DND-41 (cell line): Measurements from ENCODE around the gene ALPK3.

Source experiments
- ATAC-seq: fragments of 200-7000 bp; cut with Tn5 transposase; 3 replicates; pipeline ENCODE4 v1.9.1; 2021; ENCODE audit warnings: low read depth; ENCODE audit not compliant: insufficient read depth
- DNase-seq: peaks from one replicate; pipeline ENCODE4 v3.0.0-alpha.2; 2020
- H2AFZ ChIP-seq: 2 replicates; pipeline ENCODE4 v1.6.0; 2012; ENCODE audit warnings: low read depth, low read length
- H3K27ac ChIP-seq: 2 replicates; pipeline ENCODE4 v1.5.1; 2012; ENCODE audit warnings: low read length, inconsistent platforms
- H3K27me3 ChIP-seq: fragments of 200-600 bp; sonication (generic); 2 replicates; pipeline ENCODE4 v1.6.0; 2012; ENCODE audit warnings: low read length, mild to moderate bottlenecking, inconsistent platforms; ENCODE audit not compliant: insufficient read depth, poor library complexity
- H3K36me3 ChIP-seq: 2 replicates; pipeline ENCODE4 v1.5.1; 2012; ENCODE audit warnings: low read length, inconsistent platforms; ENCODE audit not compliant: insufficient read depth
- H3K4me1 ChIP-seq: 2 replicates; pipeline ENCODE4 v1.5.1; 2012; ENCODE audit warnings: mild to moderate bottlenecking, low read length; ENCODE audit not compliant: insufficient read depth
- H3K4me2 ChIP-seq: 2 replicates; pipeline ENCODE4 v1.6.0; 2012; ENCODE audit warnings: mild to moderate bottlenecking, moderate library complexity, low read length, inconsistent platforms; ENCODE audit not compliant: insufficient read depth
- H3K4me3 ChIP-seq, 2 experiments: fragments of 200-600 bp in 1 of 2; shearing (Covaris generic) in 1 of 2; 2 replicates each; pipeline ENCODE4 v1.5.1; 2012 to 2016; ENCODE audit warnings: inconsistent platforms in 2 of 2, low read length in 2 of 2, mild to moderate bottlenecking in 2 of 2, low read depth in 1 of 2, moderate library complexity in 1 of 2
- H3K79me2 ChIP-seq: 2 replicates; pipeline ENCODE4 v1.6.0; 2012; ENCODE audit warnings: low read length, inconsistent platforms; ENCODE audit not compliant: insufficient read depth
- H3K9ac ChIP-seq: 2 replicates; pipeline ENCODE4 v1.6.0; 2012; ENCODE audit warnings: low read depth, mild to moderate bottlenecking, inconsistent platforms, low read length, moderate library complexity
- H3K9me3 ChIP-seq: 2 replicates; pipeline ENCODE4 v1.5.1; 2012; ENCODE audit warnings: low read length, moderate library complexity, mild to moderate bottlenecking, inconsistent platforms; ENCODE audit not compliant: insufficient read depth, severe bottlenecking
- H4K20me1 ChIP-seq: 2 replicates; pipeline ENCODE4 v1.6.0; 2012; ENCODE audit warnings: low read length; ENCODE audit not compliant: insufficient read depth
- EZH2 ChIP-seq: IDR thresholded peaks from 3 replicates; pipeline ENCODE4 v1.6.1; 2012; ENCODE audit warnings: borderline replicate concordance, low read depth, mild to moderate bottlenecking, moderate library complexity, low read length, inconsistent platforms; ENCODE audit not compliant: severe bottlenecking
- TF ChIP-seq, protein P1 (sequence below): IDR thresholded peaks from 2 replicates; pipeline ENCODE4 v1.5.1; 2012; ENCODE audit warnings: borderline replicate concordance, low read length, moderate library complexity, mild to moderate bottlenecking; ENCODE audit not compliant: poor library complexity, severe bottlenecking; ENCODE audit errors: extremely low read depth

ALPK3 gene

DNA sequence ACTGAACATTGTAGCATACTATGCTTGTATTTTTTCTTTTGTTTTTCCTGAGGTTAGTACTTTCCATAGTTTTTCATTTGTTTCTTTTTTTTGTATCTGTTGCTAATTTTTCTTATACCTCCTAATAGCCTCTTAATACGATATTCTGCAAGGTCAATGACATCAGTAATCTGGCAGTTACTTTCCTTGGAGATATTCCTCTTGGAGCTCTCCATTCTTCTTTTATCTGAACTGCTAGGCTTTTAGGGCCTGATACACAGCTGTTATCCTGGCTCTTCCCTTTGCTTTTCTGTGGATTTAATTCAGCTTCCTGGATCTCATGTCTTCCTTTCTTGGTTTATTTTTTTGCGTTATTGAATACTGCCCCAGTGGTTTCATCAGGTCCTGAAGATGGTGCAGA is 12.9 kb downstream of the ALPK3 start:
- Histone ChIP-seq H3K4me1 (no peaks in the 10 kb centered on the region), H3K4me3 (no peak overlapping the region), H3K9ac (no peak overlapping the region), H3K27me3 (peaks cover 14% of the 10 kb centered on the region), H3K4me2 (no peak overlapping the region), H4K20me1 (no peaks in the 10 kb centered on the region), H3K9me3 (no peaks in the 10 kb centered on the region), H3K36me3 (no peaks in the 10 kb centered on the region), H2AFZ (no peak overlapping the region), H3K27ac (no peak overlapping the region), H3K79me2 (no peaks in the 10 kb centered on the region)
- DNase-seq (no peak), ATAC-seq (no peak)
- TF ChIP-seq, protein P1, sequence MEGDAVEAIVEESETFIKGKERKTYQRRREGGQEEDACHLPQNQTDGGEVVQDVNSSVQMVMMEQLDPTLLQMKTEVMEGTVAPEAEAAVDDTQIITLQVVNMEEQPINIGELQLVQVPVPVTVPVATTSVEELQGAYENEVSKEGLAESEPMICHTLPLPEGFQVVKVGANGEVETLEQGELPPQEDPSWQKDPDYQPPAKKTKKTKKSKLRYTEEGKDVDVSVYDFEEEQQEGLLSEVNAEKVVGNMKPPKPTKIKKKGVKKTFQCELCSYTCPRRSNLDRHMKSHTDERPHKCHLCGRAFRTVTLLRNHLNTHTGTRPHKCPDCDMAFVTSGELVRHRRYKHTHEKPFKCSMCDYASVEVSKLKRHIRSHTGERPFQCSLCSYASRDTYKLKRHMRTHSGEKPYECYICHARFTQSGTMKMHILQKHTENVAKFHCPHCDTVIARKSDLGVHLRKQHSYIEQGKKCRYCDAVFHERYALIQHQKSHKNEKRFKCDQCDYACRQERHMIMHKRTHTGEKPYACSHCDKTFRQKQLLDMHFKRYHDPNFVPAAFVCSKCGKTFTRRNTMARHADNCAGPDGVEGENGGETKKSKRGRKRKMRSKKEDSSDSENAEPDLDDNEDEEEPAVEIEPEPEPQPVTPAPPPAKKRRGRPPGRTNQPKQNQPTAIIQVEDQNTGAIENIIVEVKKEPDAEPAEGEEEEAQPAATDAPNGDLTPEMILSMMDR = no peak

- H3K36me3 ChIP-seq = no peaks in the 10 kb centered on the region
- H3K9me3 ChIP-seq = no peaks in the 10 kb centered on the region
- H3K9ac ChIP-seq = no peak overlapping the region
- ATAC-seq = no peak
- H3K27ac ChIP-seq = no peak overlapping the region
- no peaks in the 10 kb centered on the region for H3K79me2 ChIP-seq
- no peak overlapping the region for H3K4me2 ChIP-seq
- peaks cover 14% of the 10 kb centered on the region for H3K27me3 ChIP-seq
- H3K4me1 ChIP-seq = no peaks in the 10 kb centered on the region
- H2AFZ ChIP-seq = no peak overlapping the region
- DNase-seq = no peak
- TF ChIP-seq EZH2 = no peak
- no peak overlapping the region for H3K4me3 ChIP-seq
- no peaks in the 10 kb centered on the region for H4K20me1 ChIP-seq
These were observed 13.9 kb downstream of the ALPK3 start for GRCh38 chr15:84831028-84831427.

GRCh38 chr15:84831613-84832012 is 14.5 kb downstream of the ALPK3 start:
- no peak for DNase-seq
- Histone ChIP-seq H3K9me3 (no peaks in the 10 kb centered on the region), H2AFZ (no peak overlapping the region), H3K4me1 (no peaks in the 10 kb centered on the region), H4K20me1 (no peaks in the 10 kb centered on the region), H3K9ac (no peak overlapping the region), H3K36me3 (no peaks in the 10 kb centered on the region), H3K27ac (no peak overlapping the region), H3K4me3 (no peak overlapping the region), H3K79me2 (no peaks in the 10 kb centered on the region), H3K27me3 (peaks cover 14% of the 10 kb centered on the region), H3K4me2 (no peak overlapping the region)
- no peak for ATAC-seq
- TF ChIP-seq EZH2 = no peak
- TF ChIP-seq, protein P1 = no peak

DNA sequence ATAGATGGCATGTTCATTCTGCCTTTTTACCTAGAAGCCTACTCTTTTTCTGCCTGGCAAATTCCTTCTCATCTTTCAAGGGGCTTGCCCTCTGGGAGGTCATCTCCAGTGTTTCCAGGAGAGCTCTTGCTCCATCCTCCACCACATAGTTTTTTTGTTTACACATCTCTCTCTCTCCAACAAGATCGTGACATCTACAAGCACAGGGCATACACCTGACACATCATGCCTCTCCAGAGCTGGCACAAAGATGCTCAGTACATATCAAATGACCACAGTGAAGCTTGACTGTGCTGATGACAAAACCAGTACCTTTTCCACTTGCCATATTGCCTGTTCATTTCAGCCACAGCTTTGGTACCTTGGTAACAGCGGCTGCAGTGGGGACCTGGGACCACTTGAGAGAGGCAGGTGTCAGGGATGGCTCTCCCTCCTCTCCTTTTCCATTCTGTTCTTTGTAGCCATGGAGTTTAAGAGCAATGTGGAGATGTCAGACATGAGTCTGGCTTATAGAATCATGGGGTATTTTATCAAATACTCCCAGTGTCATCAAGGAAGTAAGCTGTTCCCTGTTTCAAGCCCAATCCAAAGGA is 15.4 kb downstream of the ALPK3 start:
- H3K9ac ChIP-seq = no peak overlapping the region
- no peak for TF ChIP-seq EZH2
- TF ChIP-seq, protein P1 = no peak
- H2AFZ ChIP-seq = no peak overlapping the region
- no peak overlapping the region for H3K4me2 ChIP-seq
- H3K27me3 ChIP-seq = peaks cover 14% of the 10 kb centered on the region
- H3K4me1 ChIP-seq = no peaks in the 10 kb centered on the region
- ATAC-seq (no peak), DNase-seq (no peak)
- H4K20me1 ChIP-seq = no peaks in the 10 kb centered on the region
- H3K36me3 ChIP-seq = no peaks in the 10 kb centered on the region
- H3K4me3 ChIP-seq = no peak overlapping the region
- H3K27ac ChIP-seq = no peak overlapping the region
- H3K9me3 ChIP-seq = no peaks in the 10 kb centered on the region
- no peaks in the 10 kb centered on the region for H3K79me2 ChIP-seq
